Neural progenitor cell (in vitro differentiated cells): ENCODE results near the gene SMG6. TPM values are rescaled to one million over a fixed set of nuclear protein-coding genes. Genes with fewer than 3 reads are reported as not detected.

Source experiments
- DNase-seq: peaks from one replicate; pipeline ENCODE4 v3.0.0-alpha.2; 2016; ENCODE audit warnings: low spot score
- H2AFZ ChIP-seq: fragments of 200-600 bp; sonication (generic); replicated peaks from 2 replicates; pipeline ENCODE4 v1.6.1; 2016; ENCODE audit warnings: antibody characterized with exemption
- H3F3A ChIP-seq: fragments of 200-600 bp; sonication (generic); 2 replicates; pipeline ENCODE4 v1.6.1; 2016; ENCODE audit warnings: antibody characterized with exemption, low read depth
- H3K27ac ChIP-seq: fragments of 200-600 bp; sonication (generic); 2 replicates; pipeline ENCODE4 v1.5.1; 2016; ENCODE audit warnings: mild to moderate bottlenecking
- H3K27me3 ChIP-seq: fragments of 200-600 bp; sonication (generic); 2 replicates; pipeline ENCODE4 v1.6.1; 2016; ENCODE audit warnings: mild to moderate bottlenecking, moderate library complexity
- H3K36me3 ChIP-seq: fragments of 200-600 bp; sonication (generic); 2 replicates; pipeline ENCODE4 v1.5.1; 2016
- H3K4me1 ChIP-seq: fragments of 200-600 bp; sonication (generic); 2 replicates; pipeline ENCODE4 v1.6.1; 2016; ENCODE audit warnings: mixed run types
- H3K4me2 ChIP-seq: fragments of 200-600 bp; sonication (generic); 2 replicates; pipeline ENCODE4 v1.6.1; 2016
- H3K4me3 ChIP-seq: fragments of 200-600 bp; sonication (generic); 2 replicates; pipeline ENCODE4 v1.5.1; 2016
- H3K79me2 ChIP-seq: fragments of 200-600 bp; sonication (generic); 2 replicates; pipeline ENCODE4 v1.6.1; 2016; ENCODE audit warnings: low read depth
- H3K9ac ChIP-seq: fragments of 200-600 bp; sonication (generic); 2 replicates; pipeline ENCODE4 v1.6.1; 2016
- H3K9me3 ChIP-seq: fragments of 200-600 bp; sonication (generic); 2 replicates; pipeline ENCODE4 v1.5.1; 2016; ENCODE audit warnings: low read depth
- H4K20me1 ChIP-seq: fragments of 200-600 bp; sonication (generic); 2 replicates; pipeline ENCODE4 v1.6.1; 2016; ENCODE audit warnings: low read depth
- H3K27ac Mint-ChIP-seq: 3 replicates; pipeline ENCODE4 v1.8.0; 2021; ENCODE audit warnings: mixed read lengths
- H3K27me3 Mint-ChIP-seq: 2 replicates; pipeline ENCODE4 v1.8.0; 2022; ENCODE audit warnings: low read depth, mild to moderate bottlenecking, inconsistent platforms, moderate library complexity, mixed read lengths; ENCODE audit not compliant: insufficient read depth
- H3K36me3 Mint-ChIP-seq: 3 replicates; pipeline ENCODE4 v1.8.0; 2021; ENCODE audit warnings: mixed read lengths
- H3K4me1 Mint-ChIP-seq: 3 replicates; pipeline ENCODE4 v1.8.0; 2021; ENCODE audit warnings: mixed read lengths
- H3K4me3 Mint-ChIP-seq: 3 replicates; pipeline ENCODE4 v1.8.0; 2021; ENCODE audit warnings: mild to moderate bottlenecking, moderate library complexity, mixed read lengths
- H3K9me3 Mint-ChIP-seq: 3 replicates; pipeline ENCODE4 v1.8.0; 2020; ENCODE audit warnings: mixed read lengths
- EZH2 ChIP-seq: fragments of 200-600 bp; sonication (generic); IDR thresholded peaks from 2 replicates; pipeline ENCODE4 v1.6.1; 2017; ENCODE audit warnings: antibody characterized with exemption, mild to moderate bottlenecking, moderate library complexity
- EZH2phosphoT487 ChIP-seq: fragments of 200-600 bp; sonication (generic); IDR thresholded peaks from 2 replicates; pipeline ENCODE4 v1.6.1; 2017; ENCODE audit warnings: antibody characterized with exemption
- total RNA-seq: library from RNA; depleted of rRNA; stranded (reverse); fragments of >200 nt; gene quantifications from 2 replicates; pipeline ENCODE4 v1.2.3, GENCODE V29; 2015; ENCODE audit warnings: low replicate concordance
- TF ChIP-seq, protein P1 (sequence below): fragments of 200-600 bp; sonication (generic); IDR thresholded peaks from 2 replicates; pipeline ENCODE4 v1.5.1; 2017; ENCODE audit warnings: antibody characterized with exemption, mild to moderate bottlenecking

Gene SMG6
- total RNA-seq, 1 donor from 2014 or later = 19.0 TPM

GRCh38 chr17:2346475-2346874, 42.9 kb upstream of the SMG6 start:
- H4K20me1 ChIP-seq = no peaks in the 10 kb centered on the region
- TF ChIP-seq, protein P1, sequence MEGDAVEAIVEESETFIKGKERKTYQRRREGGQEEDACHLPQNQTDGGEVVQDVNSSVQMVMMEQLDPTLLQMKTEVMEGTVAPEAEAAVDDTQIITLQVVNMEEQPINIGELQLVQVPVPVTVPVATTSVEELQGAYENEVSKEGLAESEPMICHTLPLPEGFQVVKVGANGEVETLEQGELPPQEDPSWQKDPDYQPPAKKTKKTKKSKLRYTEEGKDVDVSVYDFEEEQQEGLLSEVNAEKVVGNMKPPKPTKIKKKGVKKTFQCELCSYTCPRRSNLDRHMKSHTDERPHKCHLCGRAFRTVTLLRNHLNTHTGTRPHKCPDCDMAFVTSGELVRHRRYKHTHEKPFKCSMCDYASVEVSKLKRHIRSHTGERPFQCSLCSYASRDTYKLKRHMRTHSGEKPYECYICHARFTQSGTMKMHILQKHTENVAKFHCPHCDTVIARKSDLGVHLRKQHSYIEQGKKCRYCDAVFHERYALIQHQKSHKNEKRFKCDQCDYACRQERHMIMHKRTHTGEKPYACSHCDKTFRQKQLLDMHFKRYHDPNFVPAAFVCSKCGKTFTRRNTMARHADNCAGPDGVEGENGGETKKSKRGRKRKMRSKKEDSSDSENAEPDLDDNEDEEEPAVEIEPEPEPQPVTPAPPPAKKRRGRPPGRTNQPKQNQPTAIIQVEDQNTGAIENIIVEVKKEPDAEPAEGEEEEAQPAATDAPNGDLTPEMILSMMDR = no peak
- TF ChIP-seq EZH2 (no peak), EZH2phosphoT487 (no peak)
- H3K4me1 ChIP-seq = peaks cover 16% of the 10 kb centered on the region
- Mint-ChIP-seq H3K36me3 (peaks cover 11% of the 10 kb centered on the region), H3K9me3 (no peaks in the 10 kb centered on the region), H3K27me3 (peaks cover 4% of the 10 kb centered on the region), H3K4me3 (no peak overlapping the region), H3K4me1 (peaks cover 30% of the 10 kb centered on the region), H3K27ac (no peak overlapping the region)
- H3K4me2 ChIP-seq = no peak overlapping the region
- no peak for DNase-seq
- no peak overlapping the region for H2AFZ ChIP-seq
- no peak overlapping the region for H3K27ac ChIP-seq
- no peaks in the 10 kb centered on the region for H3K27me3 ChIP-seq
- H3K9ac ChIP-seq = no peak overlapping the region
- H3F3A ChIP-seq = peaks cover 33% of the 10 kb centered on the region
- H3K79me2 ChIP-seq = peaks cover 11% of the 10 kb centered on the region
- H3K4me3 ChIP-seq = no peak overlapping the region
- no peaks in the 10 kb centered on the region for H3K9me3 ChIP-seq
- H3K36me3 ChIP-seq = no peaks in the 10 kb centered on the region

DNA sequence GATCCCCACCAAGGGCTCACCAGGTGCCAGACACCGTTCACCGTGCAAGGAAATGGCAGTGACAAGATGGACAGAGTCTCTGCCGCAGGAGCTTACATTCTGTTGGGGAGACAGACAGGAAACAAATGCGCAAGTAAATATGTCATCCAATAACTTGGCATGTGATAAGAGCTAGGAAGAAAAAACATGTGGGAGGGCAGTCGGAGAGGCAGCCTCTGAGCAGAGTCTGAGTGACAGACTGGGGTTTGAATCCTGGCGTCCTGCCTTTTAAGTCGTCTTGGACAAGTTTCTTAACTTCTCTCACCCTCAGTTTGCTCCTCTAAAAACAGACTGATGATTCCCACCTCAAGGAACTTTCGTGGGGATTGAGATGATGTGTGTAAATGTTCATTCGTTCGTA, 40.9 kb upstream of the SMG6 start:
- Histone ChIP-seq H3K27ac (no peak overlapping the region), H3K27me3 (no peaks in the 10 kb centered on the region), H3K36me3 (no peaks in the 10 kb centered on the region), H3F3A (peaks cover 33% of the 10 kb centered on the region), H4K20me1 (no peaks in the 10 kb centered on the region), H3K4me3 (no peak overlapping the region), H3K4me2 (no peak overlapping the region), H2AFZ (no peak overlapping the region), H3K4me1 (peaks cover 14% of the 10 kb centered on the region), H3K9ac (no peak overlapping the region), H3K79me2 (peaks cover 6% of the 10 kb centered on the region), H3K9me3 (no peaks in the 10 kb centered on the region)
- no peak overlapping the region for H3K4me3 Mint-ChIP-seq
- peaks cover 4% of the 10 kb centered on the region for H3K27me3 Mint-ChIP-seq
- DNase-seq = no peak
- peak overlapping the region; percentile 69 for H3K27ac Mint-ChIP-seq
- H3K4me1 Mint-ChIP-seq = peaks cover 32% of the 10 kb centered on the region
- TF ChIP-seq EZH2 (no peak), EZH2phosphoT487 (no peak)
- TF ChIP-seq, protein P1 = no peak
- H3K36me3 Mint-ChIP-seq = peaks cover 11% of the 10 kb centered on the region
- no peaks in the 10 kb centered on the region for H3K9me3 Mint-ChIP-seq

DNA sequence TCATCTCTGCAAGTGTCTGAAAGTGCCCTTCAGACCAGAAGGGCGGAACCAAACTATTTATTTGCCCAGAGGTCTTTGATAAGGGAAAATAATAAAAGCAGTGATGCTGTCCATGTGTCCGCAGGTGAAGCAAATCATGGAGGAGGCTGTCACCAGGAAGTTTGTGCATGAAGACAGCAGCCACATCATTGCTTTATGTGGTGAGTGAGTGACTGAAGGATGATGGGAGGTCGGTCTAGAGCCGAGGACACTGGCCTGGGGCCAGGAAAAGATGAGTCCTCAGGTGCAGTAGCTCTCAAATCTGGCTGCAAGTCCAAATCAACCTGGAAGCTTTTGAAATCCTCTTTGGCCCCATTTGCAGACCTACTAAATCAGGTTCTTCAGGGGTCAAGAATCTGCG, 39.8 kb upstream of the SMG6 start:
- H3K4me3 Mint-ChIP-seq = no peak overlapping the region
- peaks cover 23% of the 10 kb centered on the region for H3F3A ChIP-seq
- no peak overlapping the region for H3K4me2 ChIP-seq

More for the DNA sequence above, 39.8 kb upstream of the SMG6 start:
- Mint-ChIP-seq H3K27ac (no peak overlapping the region), H3K4me1 (peaks cover 25% of the 10 kb centered on the region), H3K9me3 (no peaks in the 10 kb centered on the region), H3K27me3 (peaks cover 4% of the 10 kb centered on the region), H3K36me3 (peaks cover 10% of the 10 kb centered on the region)
- no peaks in the 10 kb centered on the region for H3K27me3 ChIP-seq
- no peak for DNase-seq
- peaks cover 1% of the 10 kb centered on the region for H3K79me2 ChIP-seq
- H3K4me3 ChIP-seq = no peak overlapping the region
- peaks cover under 1% of the 10 kb centered on the region for H4K20me1 ChIP-seq
- peak overlapping the region; percentile 27 for H3K9ac ChIP-seq
- TF ChIP-seq EZH2 (no peak), EZH2phosphoT487 (no peak)
- TF ChIP-seq, protein P1 = no peak
- H3K27ac ChIP-seq = no peak overlapping the region
- H2AFZ ChIP-seq = no peak overlapping the region
- H3K4me1 ChIP-seq = peaks cover 10% of the 10 kb centered on the region
- H3K9me3 ChIP-seq = no peaks in the 10 kb centered on the region
- H3K36me3 ChIP-seq = no peaks in the 10 kb centered on the region
